DND-41 (cell line): ENCODE data around the gene EYS.

Experiments
- ATAC-seq: fragments of 200-7000 bp; cut with Tn5 transposase; 3 replicates; pipeline ENCODE4 v1.9.1; 2021; ENCODE audit warnings: low read depth; ENCODE audit not compliant: insufficient read depth
- DNase-seq: peaks from one replicate; pipeline ENCODE4 v3.0.0-alpha.2; 2020
- H2AFZ ChIP-seq: 2 replicates; pipeline ENCODE4 v1.6.0; 2012; ENCODE audit warnings: low read depth, low read length
- H3K27ac ChIP-seq: 2 replicates; pipeline ENCODE4 v1.5.1; 2012; ENCODE audit warnings: low read length, inconsistent platforms
- H3K27me3 ChIP-seq: fragments of 200-600 bp; sonication (generic); 2 replicates; pipeline ENCODE4 v1.6.0; 2012; ENCODE audit warnings: low read length, mild to moderate bottlenecking, inconsistent platforms; ENCODE audit not compliant: insufficient read depth, poor library complexity
- H3K36me3 ChIP-seq: 2 replicates; pipeline ENCODE4 v1.5.1; 2012; ENCODE audit warnings: low read length, inconsistent platforms; ENCODE audit not compliant: insufficient read depth
- H3K4me1 ChIP-seq: 2 replicates; pipeline ENCODE4 v1.5.1; 2012; ENCODE audit warnings: mild to moderate bottlenecking, low read length; ENCODE audit not compliant: insufficient read depth
- H3K4me2 ChIP-seq: 2 replicates; pipeline ENCODE4 v1.6.0; 2012; ENCODE audit warnings: mild to moderate bottlenecking, moderate library complexity, low read length, inconsistent platforms; ENCODE audit not compliant: insufficient read depth
- H3K4me3 ChIP-seq, 2 experiments: fragments of 200-600 bp in 1 of 2; shearing (Covaris generic) in 1 of 2; 2 replicates each; pipeline ENCODE4 v1.5.1; 2012 to 2016; ENCODE audit warnings: inconsistent platforms in 2 of 2, low read length in 2 of 2, mild to moderate bottlenecking in 2 of 2, low read depth in 1 of 2, moderate library complexity in 1 of 2
- H3K79me2 ChIP-seq: 2 replicates; pipeline ENCODE4 v1.6.0; 2012; ENCODE audit warnings: low read length, inconsistent platforms; ENCODE audit not compliant: insufficient read depth
- H3K9ac ChIP-seq: 2 replicates; pipeline ENCODE4 v1.6.0; 2012; ENCODE audit warnings: low read depth, mild to moderate bottlenecking, inconsistent platforms, low read length, moderate library complexity
- H3K9me3 ChIP-seq: 2 replicates; pipeline ENCODE4 v1.5.1; 2012; ENCODE audit warnings: low read length, moderate library complexity, mild to moderate bottlenecking, inconsistent platforms; ENCODE audit not compliant: insufficient read depth, severe bottlenecking
- H4K20me1 ChIP-seq: 2 replicates; pipeline ENCODE4 v1.6.0; 2012; ENCODE audit warnings: low read length; ENCODE audit not compliant: insufficient read depth
- CTCF ChIP-seq: IDR thresholded peaks from 2 replicates; pipeline ENCODE4 v1.5.1; 2012; ENCODE audit warnings: borderline replicate concordance, low read length, moderate library complexity, mild to moderate bottlenecking; ENCODE audit not compliant: poor library complexity, severe bottlenecking; ENCODE audit errors: extremely low read depth
- EZH2 ChIP-seq: IDR thresholded peaks from 3 replicates; pipeline ENCODE4 v1.6.1; 2012; ENCODE audit warnings: borderline replicate concordance, low read depth, mild to moderate bottlenecking, moderate library complexity, low read length, inconsistent platforms; ENCODE audit not compliant: severe bottlenecking

EYS gene

GRCh38 chr6:65113581-65113980 lies 593.4 kb downstream of the EYS start:
- H3K36me3 ChIP-seq, result no peaks in the 10 kb centered on the region

GRCh38 chr6:65112435-65112834 lies 594.6 kb downstream of the EYS start:
- no peak overlapping the region for H2AFZ ChIP-seq
- ATAC-seq (no peak), DNase-seq (no peak)

More at GRCh38 chr6:65113581-65113980, 593.4 kb downstream of the EYS start:
- TF ChIP-seq EZH2 (no peak), CTCF (no peak)
- Histone ChIP-seq H2AFZ (no peak overlapping the region), H3K79me2 (no peaks in the 10 kb centered on the region), H3K4me2 (no peak overlapping the region), H4K20me1 (no peaks in the 10 kb centered on the region), H3K27ac (no peak overlapping the region), H3K4me1 (no peaks in the 10 kb centered on the region), H3K4me3 (no peak overlapping the region), H3K9me3 (no peaks in the 10 kb centered on the region), H3K9ac (no peak overlapping the region), H3K27me3 (no peaks in the 10 kb centered on the region)
- ATAC-seq (no peak), DNase-seq (no peak)

GRCh38 chr6:65110031-65110430 lies 597.0 kb downstream of the EYS start:
- TF ChIP-seq EZH2, result no peak
- TF ChIP-seq CTCF, result no peak
- Histone ChIP-seq H3K27ac (no peak overlapping the region), H3K27me3 (no peaks in the 10 kb centered on the region), H3K9ac (no peak overlapping the region), H3K79me2 (no peaks in the 10 kb centered on the region), H4K20me1 (no peaks in the 10 kb centered on the region), H2AFZ (no peak overlapping the region), H3K36me3 (no peaks in the 10 kb centered on the region), H3K9me3 (no peaks in the 10 kb centered on the region), H3K4me3 (no peak overlapping the region), H3K4me2 (no peak overlapping the region), H3K4me1 (no peaks in the 10 kb centered on the region)
- ATAC-seq (no peak), DNase-seq (no peak)

More at GRCh38 chr6:65112435-65112834, 594.6 kb downstream of the EYS start:
- Histone ChIP-seq H3K79me2 (no peaks in the 10 kb centered on the region), H3K9me3 (no peaks in the 10 kb centered on the region), H3K27ac (no peak overlapping the region), H3K4me3 (no peak overlapping the region), H3K4me1 (no peaks in the 10 kb centered on the region), H3K27me3 (no peaks in the 10 kb centered on the region), H3K36me3 (no peaks in the 10 kb centered on the region), H3K4me2 (no peak overlapping the region), H3K9ac (no peak overlapping the region), H4K20me1 (no peaks in the 10 kb centered on the region)
- TF ChIP-seq EZH2 (no peak), CTCF (no peak)

GRCh38 chr6:65098349-65098748 lies 608.7 kb downstream of the EYS start:
- Histone ChIP-seq H2AFZ (no peak overlapping the region), H3K9me3 (no peaks in the 10 kb centered on the region), H3K36me3 (no peaks in the 10 kb centered on the region), H4K20me1 (no peaks in the 10 kb centered on the region), H3K9ac (no peak overlapping the region), H3K4me1 (no peaks in the 10 kb centered on the region), H3K4me2 (no peak overlapping the region), H3K79me2 (no peaks in the 10 kb centered on the region), H3K27ac (no peak overlapping the region), H3K4me3 (no peak overlapping the region), H3K27me3 (no peaks in the 10 kb centered on the region)
- no peak for DNase-seq
- no peak for TF ChIP-seq EZH2
- TF ChIP-seq CTCF, result no peak
- ATAC-seq, result no peak
